NAMALWA (cell line): ENCODE data around the gene PLD4.
"Not testable (repeated sequence)": the region's sequence is repeated elsewhere in the genome, so short reads cannot be mapped to it uniquely, and the experiment has no call there.

Experiments used
- DNase-seq: peaks from one replicate; pipeline ENCODE4 v3.0.0-alpha.2; 2015; ENCODE audit warnings: low spot score

Gene PLD4

DNA sequence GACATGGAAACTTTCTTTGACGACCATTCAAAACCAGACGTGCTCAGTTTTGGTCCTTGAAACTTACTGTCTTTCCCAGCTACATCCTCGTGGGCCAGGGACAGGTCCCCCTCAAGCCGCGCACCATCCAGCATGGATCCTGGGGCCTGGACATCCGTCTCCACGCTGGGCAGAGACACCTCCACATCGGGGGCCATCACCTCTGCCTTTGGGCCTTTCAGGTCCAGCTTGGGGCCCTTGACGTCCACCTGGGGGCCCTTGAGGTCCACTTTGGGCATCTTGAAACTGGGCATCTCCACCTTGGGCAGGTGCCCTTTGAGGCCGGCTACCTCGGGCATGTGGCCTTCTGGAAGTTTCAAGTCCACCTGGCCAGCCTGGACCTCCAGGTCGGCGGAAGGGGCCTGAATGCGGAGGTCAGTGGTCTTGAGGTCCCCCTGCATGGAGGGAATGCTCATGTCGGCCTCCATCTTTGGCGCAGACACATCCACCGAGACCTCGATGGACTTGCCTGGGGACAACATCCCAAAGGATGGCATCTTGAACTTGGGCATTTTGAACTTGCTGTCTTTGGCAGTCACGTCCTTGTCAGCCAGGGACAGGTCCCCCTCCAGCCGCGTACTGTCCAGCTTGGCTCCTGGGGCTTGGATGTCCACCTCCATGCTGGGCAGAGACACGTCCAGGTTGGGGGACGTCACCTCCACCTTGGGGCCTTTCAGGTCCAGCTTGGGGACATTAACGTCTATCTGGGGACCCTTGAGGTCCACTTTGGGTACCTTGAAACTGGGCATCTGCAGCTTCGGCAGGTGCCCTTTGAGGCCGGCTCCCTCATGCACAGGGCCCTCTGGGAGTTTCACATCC lies 17.1 kb downstream of the PLD4 start:
- no peak for DNase-seq

DNA sequence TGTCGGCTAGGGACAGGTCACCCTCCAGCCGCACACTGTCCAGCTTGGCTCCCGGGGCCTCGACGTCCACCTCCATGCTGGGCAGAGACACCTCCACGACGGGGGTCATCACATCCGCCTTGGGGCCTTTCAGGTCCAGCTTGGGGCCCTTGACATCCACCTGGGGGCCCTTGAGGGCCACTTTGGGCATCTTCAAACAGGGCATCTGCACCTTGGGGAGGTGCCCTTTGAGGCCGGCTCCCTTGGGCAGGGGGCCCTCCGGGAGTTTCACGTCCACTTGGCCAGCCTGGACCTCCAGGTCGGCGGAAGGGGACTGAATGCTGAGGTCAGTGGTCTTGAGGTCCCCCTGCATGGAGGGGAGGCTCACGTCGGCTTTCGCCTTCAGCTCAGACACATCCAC lies 17.9 kb downstream of the PLD4 start:
- no peak for DNase-seq

DNA sequence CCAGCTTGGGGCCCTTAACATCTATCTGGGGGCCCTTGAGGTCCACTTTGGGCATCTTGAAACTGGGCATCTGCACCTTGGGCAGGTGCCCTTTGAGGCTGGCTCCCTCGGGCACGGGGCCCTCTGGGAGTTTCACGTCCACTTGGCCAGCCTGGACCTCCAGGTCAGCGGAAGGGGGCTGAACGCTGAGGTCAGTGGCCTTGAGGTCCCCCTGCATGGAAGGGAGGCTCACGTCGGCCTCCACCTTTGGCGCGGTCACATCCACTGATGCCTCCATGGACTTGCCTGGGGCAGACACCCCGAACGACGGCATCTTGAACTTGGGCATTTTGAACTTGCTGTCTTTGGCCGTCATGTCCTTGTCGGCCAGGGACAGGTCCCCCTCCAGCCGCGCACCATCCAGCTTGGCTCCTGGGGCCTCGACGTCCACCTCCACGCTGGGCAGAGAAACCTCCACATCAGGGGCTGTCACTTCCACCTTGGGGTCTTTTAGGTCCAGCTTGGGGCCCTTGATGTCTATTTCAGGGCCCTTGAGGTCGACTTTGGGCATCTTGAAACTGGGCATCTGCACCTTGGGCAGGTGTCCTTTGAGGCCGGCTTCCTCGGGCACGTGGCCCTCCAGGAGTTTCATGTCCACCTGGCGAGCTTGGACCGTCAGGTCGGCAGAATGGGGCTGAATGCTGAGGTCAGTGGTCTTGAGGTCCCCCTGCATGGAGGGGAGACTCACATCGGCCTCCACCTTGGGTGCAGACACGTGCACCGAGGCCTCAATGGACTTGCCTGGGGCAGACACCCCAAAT lies 18.7 kb downstream of the PLD4 start:
- DNase-seq, result not testable (repeated sequence)

DNA sequence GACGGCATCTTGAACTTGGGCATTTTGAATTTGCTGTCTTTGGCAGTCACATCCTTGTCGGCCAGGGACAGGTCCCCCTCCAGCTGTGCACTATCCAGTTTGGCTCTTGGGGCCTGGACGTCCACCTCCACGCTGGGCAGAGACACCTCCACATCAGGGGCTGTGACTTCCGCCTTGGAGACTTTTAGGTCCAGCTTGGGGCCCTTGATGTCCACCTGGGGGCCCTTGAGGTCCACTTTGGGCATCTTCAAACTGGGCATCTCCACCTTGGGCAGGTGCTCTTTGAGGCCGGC lies 19.3 kb downstream of the PLD4 start:
- DNase-seq, result not testable (repeated sequence)

DNA sequence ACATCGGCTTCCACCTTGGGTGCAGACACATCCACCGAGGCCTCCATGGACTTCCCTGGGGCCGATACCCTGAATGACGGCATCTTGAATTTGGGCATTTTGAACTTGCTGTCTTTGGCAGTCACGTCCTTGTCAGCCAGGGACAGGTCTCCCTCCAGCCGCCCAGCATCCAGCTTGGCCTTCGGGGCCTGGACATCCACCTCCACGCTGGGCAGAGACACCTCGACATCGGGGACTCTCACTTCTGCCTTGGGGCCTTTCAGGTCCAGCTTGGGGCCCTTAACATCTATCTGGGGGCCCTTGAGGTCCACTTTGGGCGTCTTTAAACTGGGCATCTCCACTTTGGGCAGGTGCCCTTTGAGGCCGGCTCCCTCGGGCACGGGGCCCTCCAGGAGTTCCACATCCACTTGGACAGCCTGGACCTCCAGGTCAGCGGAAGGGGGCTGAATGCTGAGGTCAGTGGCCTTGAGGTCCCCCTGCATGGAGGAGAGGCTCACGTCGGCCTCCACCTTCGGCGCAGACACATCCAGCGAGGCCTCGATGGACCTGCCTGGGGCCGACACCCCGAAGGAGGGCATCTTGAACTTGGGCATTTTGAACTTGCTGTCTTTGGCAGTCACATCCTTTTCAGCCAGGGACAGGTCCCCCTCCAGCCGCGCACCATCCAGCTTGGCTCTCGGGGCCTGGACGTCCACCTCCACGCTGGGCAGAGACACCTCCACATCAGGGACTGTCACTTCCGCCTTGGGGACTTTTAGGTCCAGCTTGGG lies 19.9 kb downstream of the PLD4 start:
- DNase-seq, result not testable (repeated sequence)

DNA sequence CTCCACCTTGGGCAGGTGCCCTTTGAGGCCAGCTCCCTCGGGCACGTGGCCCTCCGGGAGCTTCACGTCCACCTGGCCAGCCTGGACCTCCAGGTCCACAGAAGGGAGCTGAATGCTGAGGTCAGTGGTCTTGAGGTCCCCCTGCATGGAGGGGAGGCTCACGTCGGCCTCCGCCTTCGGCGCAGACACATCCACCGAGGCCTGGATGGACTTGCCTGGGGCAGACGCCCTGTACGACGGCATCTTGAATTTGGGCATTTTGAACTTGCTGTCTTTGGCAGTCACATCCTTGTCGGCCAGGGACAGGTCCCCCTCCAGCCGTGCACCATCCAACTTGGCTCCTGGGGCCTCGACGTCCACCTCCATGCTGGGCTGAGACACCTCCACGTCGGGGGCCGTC lies 20.6 kb downstream of the PLD4 start:
- DNase-seq, result not testable (repeated sequence)

DNA sequence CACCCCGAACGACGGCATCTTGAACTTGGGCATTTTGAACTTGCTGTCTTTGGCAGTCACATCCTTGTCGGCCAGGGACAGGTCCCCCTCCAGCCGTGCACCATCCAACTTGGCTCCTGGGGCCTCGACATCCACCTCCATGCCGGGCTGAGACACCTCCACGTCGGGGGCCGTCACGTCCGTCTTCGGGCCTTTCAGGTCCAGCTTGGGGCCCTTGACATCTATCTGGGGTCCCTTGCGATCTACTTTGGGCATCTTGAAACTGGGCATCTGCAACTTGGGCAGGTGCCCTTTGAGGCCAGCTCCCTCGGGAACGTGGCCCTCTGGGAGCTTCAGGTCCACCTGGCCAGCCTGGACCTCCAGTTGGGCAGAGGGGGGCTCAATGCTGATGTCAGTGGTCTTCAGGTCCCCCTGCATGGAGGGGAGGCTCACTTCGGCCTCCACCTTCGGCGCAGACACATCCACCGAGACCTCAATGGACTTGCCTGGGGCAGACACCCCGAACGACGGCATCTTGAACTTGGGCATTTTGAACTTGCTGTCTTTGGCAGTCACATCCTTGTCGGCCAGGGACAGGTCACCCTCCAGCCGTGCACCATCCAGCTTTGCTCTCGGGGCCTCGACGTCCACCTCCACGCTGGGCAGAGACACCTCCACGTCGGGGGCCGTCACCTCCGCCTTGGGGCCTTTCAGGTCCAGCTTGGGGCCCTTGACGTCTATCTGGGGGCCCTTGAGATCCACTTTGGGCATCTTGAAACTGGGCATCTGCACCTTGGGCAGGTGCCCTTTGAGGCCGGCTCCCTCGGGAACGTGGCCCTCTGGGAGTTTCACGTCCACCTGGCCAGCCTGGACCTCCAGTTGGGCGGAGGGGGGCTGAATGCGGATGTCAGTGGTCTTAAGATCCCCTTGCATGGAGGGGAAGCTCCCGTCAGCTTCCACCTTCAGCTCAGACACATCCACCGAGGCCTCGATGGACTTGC lies 21.6 kb downstream of the PLD4 start:
- DNase-seq, result not testable (repeated sequence)

DNA sequence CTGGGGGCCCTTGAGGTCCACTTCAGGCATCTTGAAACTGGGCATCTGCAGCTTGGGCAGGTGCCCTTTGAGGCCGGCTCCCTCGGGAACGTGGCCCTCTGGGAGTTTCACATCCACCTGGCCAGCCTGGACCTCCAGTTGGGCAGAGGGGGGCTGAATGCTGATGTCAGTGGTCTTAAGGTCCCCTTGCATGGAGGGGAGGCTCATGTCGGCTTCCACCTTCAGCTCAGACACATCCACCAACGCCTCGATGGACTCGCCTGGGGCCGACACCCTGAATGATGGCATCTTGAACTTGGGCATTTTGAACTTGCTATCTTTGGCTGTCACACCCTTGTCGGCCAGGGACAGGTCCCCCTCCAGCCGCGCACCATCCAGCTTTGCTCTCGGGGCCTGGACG lies 22.5 kb downstream of the PLD4 start:
- not testable (repeated sequence) for DNase-seq

DNA sequence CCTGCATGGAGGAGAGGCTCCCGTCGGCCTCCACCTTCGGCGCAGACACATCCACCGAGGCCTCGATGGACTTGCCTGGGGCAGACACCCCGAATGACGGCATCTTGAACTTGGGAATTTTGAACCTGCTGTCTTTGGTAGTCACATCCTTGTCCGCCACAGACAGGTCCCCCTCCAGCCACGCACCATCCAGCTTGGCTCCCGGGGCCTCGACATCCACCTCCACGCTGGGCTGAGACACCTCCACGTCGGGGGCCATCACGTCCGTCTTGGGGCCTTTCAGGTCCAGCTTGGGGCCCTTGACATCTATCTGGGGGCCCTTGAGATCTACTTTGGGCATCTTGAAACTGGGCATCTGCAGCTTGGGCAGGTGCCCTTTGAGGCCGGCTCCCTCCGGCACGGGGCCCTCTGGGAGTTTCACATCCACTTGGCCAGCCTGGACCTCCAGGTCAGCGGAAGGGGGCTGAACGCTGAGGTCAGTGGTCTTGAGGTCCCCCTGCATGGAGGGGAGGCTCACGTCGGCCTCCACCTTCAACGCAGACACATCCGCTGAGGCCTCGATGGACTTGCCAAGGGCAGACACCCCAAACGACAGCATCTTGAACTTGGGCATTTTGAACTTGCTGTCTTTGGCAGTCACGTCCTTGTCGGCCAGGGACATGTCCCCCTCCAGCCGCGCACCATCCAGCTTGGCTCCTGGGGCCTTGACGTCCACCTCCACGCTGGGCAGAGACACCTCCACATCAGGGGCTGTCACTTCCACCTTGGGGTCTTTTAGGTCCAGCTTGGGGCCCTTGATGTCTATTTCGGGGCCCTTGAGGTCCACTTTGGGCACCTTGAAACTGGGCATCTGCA lies 23.4 kb downstream of the PLD4 start:
- DNase-seq, result not testable (repeated sequence)

DNA sequence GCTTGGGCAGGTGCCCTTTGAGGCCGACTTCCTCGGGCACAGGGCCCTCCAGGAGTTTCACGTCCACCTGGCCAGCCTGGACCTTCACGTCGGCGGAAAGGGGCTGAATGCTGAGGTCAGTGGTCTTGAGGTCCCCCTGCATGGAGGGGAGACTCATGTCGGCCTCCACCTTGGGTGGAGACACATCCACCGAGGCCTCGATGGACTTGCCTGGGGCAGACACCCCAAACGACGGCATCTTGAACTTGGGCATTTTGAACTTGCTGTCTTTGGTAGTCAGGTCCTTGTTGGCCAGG lies 24.0 kb downstream of the PLD4 start:
- no peak for DNase-seq

DNA sequence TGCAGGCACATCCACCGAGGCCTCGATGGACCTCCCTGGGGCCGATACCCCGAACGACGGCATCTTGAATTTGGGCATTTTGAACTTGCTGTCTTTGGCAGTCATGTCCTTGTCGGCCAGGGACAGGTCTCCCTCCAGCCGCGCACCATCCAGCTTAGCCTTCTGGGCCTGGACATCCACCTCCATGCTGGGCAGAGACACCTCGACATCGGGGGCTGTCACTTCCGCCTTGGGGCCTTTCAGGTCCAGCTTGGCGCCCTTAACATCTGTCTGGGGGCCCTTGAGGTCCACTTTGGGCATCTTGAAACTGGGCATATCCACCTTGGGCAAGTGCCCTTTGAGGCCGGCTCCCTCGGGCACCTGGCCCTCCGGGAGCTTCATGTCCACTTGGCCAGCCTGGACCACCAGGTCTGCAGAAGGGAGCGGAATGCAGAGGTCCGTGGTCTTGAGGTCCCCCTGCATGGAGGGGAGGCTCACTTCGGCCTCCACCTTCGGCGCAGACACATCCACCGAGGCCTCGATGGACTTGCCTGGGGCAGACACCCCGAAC lies 24.8 kb downstream of the PLD4 start:
- DNase-seq, result not testable (repeated sequence)

DNA sequence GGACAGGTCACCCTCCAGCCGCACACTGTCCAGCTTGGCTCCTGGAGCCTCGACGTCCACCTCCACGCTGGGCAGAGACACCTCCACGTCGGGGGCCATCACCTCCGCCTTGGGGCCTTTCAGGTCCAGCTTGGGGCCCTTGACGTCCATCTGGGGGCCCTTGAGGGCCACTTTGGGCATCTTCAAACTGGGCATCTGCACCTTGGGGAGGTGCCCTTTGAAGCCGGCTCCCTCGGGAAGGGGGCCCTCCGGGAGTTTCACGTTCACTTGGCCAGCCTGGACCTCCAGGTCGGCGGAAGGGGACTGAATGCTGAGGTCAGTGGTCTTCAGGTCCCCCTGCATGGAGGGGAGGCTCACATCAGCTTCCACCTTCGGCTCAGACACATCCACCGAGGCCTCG lies 25.3 kb downstream of the PLD4 start:
- DNase-seq, result no peak

DNA sequence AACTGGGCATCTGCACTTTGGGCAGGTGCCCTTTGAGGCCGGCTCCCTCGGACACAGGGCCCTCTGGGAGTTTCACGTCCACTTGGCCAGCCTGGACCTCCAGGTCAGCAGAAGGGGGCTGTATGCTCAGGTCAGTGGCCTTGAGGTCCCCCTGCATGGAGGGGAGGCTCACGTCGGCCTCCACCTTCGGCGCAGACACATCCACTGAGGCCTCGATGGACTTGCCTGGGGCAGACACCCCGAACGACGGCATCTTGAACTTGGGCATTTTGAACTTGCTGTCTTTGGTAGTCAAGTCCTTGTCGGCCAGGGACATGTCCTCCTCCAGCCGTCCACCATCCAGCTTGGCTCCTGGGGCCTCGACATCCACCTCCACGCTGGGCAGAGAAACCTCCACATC lies 26.0 kb downstream of the PLD4 start:
- DNase-seq, result not testable (repeated sequence)

DNA sequence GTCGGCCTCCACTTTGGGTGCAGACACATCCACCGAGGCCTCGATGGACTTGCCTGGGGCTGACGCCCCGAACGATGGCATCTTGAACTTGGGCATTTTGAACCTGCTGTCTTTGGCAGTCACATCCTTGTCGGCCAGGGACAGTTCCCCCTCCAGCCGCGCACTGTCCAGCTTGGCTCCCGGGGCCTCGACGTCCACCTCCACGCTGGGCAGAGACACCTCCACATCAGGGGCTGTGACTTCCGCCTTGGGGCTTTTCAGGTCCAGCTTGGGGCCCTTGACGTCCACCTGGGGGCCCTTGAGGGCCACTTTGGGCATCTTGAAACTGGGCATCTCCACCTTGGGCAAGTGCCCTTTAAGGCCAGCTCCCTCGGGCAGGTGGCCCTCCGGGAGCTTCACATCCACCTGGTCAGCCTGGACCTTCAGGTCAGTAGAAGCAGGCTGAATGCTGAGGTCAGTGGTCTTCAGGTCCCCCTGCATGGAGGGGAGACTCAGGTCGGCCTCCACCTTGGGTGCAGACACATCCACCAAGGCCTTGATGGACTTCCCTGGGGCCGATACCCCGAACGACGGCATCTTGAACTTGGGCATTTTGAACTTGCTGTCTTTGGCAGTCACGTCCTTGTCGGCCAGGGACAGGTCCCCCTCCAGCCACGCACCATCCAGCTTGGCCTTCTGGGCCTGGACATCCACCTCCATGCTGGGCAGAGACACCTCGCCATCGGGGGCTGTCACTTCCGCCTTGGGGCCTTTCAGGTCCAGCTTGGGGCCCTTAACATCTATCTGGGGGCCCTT lies 27.4 kb downstream of the PLD4 start:
- DNase-seq, result not testable (repeated sequence)

DNA sequence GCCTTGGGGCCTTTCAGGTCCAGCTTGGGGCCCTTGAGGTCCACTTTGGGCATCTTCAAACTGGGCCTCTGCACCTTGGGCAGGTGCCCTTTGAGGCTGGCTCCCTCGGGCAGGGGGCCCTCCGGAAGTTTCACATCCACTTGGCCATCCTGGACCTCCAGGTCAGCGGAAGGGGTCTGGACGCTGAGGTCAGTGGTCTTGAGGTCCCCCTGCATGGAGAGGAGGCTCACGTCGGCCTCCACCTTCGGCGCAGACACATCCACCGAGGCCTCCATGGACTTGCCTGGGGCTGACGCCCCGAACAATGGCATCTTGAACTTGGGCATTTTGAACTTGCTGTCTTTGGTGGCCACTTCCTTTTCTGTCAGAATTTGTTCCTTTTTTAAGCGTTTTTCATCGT lies 28.4 kb downstream of the PLD4 start:
- no peak for DNase-seq

DNA sequence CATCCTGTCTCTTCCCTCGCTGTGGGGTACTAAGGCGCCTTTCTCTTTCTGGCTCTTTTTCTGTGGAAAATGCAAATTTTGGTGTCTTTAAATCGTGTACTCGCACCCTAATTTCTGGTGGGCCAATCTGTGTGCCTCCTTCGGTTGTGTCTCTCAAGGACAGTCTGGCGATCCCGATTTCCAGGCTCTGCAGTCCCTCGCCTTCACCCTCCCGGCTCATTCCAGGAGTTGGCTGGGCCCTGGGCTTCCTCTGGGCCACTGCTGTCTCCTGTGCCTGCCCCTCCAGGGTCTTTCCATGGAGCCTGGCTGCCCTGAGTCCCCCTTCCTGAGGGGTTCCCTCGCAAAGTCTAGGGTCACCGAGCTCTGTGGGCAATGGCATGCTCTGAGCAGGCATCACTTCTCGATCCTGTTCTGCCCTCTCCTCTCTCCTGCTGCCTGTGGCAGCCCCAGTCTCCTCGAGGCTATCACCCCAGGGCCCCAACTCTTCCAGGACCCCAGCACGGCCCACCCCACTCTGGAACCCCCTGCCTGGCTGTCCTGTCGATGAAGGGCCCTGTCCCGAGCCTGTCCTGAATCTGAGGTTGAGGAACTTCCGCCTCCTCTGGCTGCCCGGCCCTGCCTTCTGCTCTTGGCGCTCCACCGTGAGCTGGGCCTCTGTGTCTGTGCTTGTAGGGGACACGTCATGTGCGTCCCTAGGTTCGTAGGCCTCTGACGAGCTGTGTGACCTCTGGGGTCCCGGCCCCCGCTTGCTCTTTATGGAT lies 29.4 kb downstream of the PLD4 start:
- no peak for DNase-seq

DNA sequence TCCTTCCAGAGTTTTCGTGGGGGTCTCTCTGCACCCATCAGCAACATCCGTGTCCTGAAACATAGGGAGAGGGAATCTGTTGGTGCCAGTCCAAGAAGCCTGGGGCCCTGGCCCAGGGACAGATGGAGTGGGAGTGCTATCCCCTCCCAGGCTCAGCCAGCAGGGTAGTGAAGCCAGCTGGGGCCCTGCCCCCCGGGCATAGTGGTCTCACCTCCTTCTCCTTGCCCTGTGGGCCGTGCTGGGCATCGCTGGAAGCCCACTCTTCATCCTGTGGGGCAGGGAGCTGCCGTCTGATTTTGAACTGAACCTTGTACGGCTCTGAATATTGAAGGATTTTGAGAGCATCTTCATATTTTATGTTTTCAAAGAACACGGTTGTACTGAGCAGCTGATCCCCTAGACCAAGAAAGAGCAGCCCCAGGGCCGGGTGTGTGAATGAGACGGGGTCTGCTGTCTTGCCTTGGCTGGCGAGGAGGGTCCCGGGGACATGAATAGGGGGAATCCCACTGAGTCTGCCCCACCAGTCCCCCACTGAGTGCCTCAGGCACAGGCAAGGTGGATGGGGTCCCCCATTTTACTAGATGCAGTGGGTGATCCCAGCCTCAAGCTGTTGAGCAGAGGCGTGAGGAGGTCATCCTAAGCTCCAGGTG lies 30.2 kb downstream of the PLD4 start:
- DNase-seq, result no peak

DNA sequence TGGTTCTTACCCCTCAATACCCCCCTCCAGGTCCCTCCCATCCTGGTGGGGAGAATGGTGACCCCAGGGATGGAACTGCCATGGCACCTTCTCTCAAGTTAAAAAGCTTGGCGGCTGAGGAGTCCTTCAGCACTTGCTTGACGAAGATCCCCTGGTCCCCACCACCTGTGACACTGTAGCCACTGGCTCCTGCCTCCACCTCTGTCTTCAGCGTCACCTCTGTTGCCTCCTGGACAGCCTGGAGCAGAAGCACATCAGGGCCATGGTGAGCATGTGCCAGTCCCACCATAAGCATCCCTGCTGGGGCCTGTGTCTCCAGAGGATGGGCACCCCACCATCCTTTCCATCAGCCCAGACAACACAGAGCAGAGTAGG lies 30.7 kb downstream of the PLD4 start:
- no peak for DNase-seq
